Measurements from ENCODE around the gene CPA5. TPM values are rescaled to one million over a fixed set of nuclear protein-coding genes. Genes with fewer than 3 reads are reported as not detected.

CPA5 gene
- total RNA-seq, 2 donors from 2014 or later: not detected

DNA sequence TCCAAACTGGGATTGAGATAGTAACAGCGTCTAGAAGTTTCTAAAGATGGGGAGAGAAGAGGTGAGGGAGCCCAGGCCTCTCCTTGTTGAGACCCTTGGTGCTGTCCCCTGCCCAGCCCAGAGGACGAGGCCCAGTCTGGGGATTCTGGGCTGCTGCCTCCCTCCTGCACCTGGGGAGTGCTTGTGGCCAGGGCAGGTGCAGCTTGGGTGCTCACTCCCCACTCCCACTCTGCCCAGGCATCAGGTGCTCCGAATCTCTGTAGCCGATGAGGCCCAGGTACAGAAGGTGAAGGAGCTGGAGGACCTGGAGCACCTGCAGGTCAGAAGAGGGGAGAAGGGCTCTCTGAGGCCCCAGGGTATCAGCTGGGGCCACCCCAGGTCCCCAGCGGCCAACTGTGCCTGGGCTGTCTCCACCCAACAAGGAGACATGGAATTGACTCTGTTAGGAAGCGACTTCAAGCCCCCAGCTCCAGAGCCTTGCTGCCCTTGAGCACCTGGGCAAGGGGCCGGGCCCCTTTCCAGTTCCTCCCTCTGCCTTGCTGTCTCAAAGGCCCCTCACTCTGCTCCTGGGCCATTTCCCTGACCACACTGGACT lies 36.3 kb downstream of the CPA5 start:
- peaks cover 0 to 10% of the 10 kb centered on the region in 2 donors for H3K4me1 ChIP-seq
- no peaks in the 10 kb centered on the region for H3K27me3 ChIP-seq
- no peaks in the 10 kb centered on the region for H3K9me3 ChIP-seq
- DNase-seq (ENCODE audit: low spot score): no peak
- no peak overlapping the region for H3K27ac ChIP-seq
- no peaks in the 10 kb centered on the region for H3K36me3 ChIP-seq
- H3K4me3 ChIP-seq: no peak overlapping the region
- TF ChIP-seq CTCF (IDR thresholded peaks at IDR 0.05): no peak

- Histone ChIP-seq H3K27ac (no peak overlapping the region), H3K9me3 (no peaks in the 10 kb centered on the region), H3K36me3 (no peaks in the 10 kb centered on the region), H3K4me1 (peaks cover 0 to 10% of the 10 kb centered on the region in 2 donors), H3K27me3 (no peaks in the 10 kb centered on the region), H3K4me3 (no peak overlapping the region)
- TF ChIP-seq CTCF (IDR thresholded peaks at IDR 0.05): no peak
- no peak for DNase-seq (ENCODE audit: low spot score)
Observed at GRCh38 chr7:130381468-130382312, 37.1 kb downstream of the CPA5 start.

DNA sequence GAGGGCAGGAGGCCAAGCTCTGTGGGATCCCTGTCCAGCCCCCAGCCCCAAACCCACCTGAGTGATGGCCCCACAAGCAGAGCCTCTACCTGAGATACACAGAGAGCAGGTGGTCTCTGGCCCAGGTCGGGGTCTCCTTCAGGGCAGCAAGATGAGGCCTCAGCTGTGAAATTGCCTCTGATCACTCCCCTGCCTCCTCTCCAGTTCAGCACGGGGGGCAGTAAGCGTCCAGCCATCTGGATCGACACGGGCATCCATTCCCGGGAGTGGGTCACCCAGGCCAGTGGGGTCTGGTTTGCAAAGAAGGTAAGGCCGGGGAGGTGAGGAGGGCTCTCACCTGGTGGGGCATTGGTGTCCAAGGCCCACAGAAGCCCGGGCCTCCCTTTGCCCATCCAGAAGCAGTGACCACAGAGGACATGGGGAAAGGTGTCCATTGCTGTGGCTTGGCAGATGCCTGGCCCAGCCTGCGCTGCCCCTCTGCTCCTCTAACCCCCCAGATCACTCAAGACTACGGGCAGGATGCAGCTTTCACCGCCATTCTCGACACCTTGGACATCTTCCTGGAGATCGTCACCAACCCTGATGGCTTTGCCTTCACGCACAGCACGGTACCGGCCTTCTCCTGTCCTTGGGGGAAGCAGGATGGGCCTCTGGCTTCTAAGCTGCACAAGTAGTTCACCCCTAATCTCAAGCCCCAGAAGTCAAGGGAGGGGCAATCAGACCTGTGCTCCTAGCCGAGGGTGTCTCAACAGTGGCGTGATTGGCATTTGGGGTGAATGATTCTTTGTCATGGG lies 38.8 kb downstream of the CPA5 start:
- DNase-seq (ENCODE audit: low spot score): peak; percentile 38
- Histone ChIP-seq H3K36me3 (no peaks in the 10 kb centered on the region), H3K9me3 (no peaks in the 10 kb centered on the region), H3K4me1 (peaks cover 0 to 10% of the 10 kb centered on the region in 2 donors), H3K4me3 (no peak overlapping the region), H3K27ac (no peak overlapping the region), H3K27me3 (no peaks in the 10 kb centered on the region)
- no peak for TF ChIP-seq CTCF (IDR thresholded peaks at IDR 0.05)

- H3K27me3 ChIP-seq: no peaks in the 10 kb centered on the region
- DNase-seq (ENCODE audit: low spot score): peak; percentile 43
- TF ChIP-seq CTCF (IDR thresholded peaks at IDR 0.05): no peak
Observed at GRCh38 chr7:130384371-130384801, 39.8 kb downstream of the CPA5 start.

GRCh38 chr7:130384841-130385599 lies 40.4 kb downstream of the CPA5 start:
- Histone ChIP-seq H3K9me3 (no peaks in the 10 kb centered on the region), H3K4me1 (peaks cover 0 to 5% of the 10 kb centered on the region in 2 donors), H3K27ac (no peak overlapping the region), H3K4me3 (no peak overlapping the region), H3K27me3 (no peaks in the 10 kb centered on the region), H3K36me3 (no peaks in the 10 kb centered on the region)
- no peak for TF ChIP-seq CTCF (IDR thresholded peaks at IDR 0.05)
- peak; percentile 51 for DNase-seq (ENCODE audit: low spot score)

More at GRCh38 chr7:130384371-130384801, 39.8 kb downstream of the CPA5 start:
- no peaks in the 10 kb centered on the region for H3K9me3 ChIP-seq
- H3K27ac ChIP-seq: no peak overlapping the region
- peaks cover 0 to 10% of the 10 kb centered on the region in 2 donors for H3K4me1 ChIP-seq
- H3K4me3 ChIP-seq: no peak overlapping the region
- H3K36me3 ChIP-seq: no peaks in the 10 kb centered on the region
